DOHH2 (cell line): Measurements from ENCODE around the gene NGEF.

ENCODE experiments used
- H3F3A ChIP-seq: fragments of 200-600 bp; sonication (generic), shearing (Covaris generic); 2 replicates; pipeline ENCODE4 v1.6.0; 2016; ENCODE audit warnings: antibody characterized with exemption, mild to moderate bottlenecking; ENCODE audit not compliant: control insufficient read depth, insufficient read depth
- H3K27ac ChIP-seq: fragments of 200-600 bp; sonication (generic); 2 replicates; pipeline ENCODE4 v1.5.1; 2014; ENCODE audit warnings: low read depth, mild to moderate bottlenecking, low read length, moderate library complexity
- H3K27me3 ChIP-seq: fragments of 200-600 bp; sonication (generic); 2 replicates; pipeline ENCODE4 v1.6.1; 2014; ENCODE audit warnings: mild to moderate bottlenecking, low read length, mixed read lengths; ENCODE audit not compliant: control insufficient read depth
- H3K36me3 ChIP-seq: fragments of 200-600 bp; sonication (generic); 2 replicates; pipeline ENCODE4 v1.6.1; 2014; ENCODE audit warnings: mild to moderate bottlenecking, low read length, moderate library complexity, mixed read lengths; ENCODE audit not compliant: control insufficient read depth
- H3K4me1 ChIP-seq: fragments of 200-600 bp; sonication (generic); 2 replicates; pipeline ENCODE4 v1.6.1; 2014; ENCODE audit warnings: mild to moderate bottlenecking, low read length, mixed read lengths; ENCODE audit not compliant: control insufficient read depth
- H3K4me2 ChIP-seq: fragments of 200-600 bp; sonication (generic); 2 replicates; pipeline ENCODE4 v1.6.0; 2014; ENCODE audit warnings: mild to moderate bottlenecking, low read length, moderate library complexity
- H3K4me3 ChIP-seq: fragments of 200-600 bp; sonication (generic); 2 replicates; pipeline ENCODE4 v1.5.1; 2014; ENCODE audit warnings: mild to moderate bottlenecking, low read length, mixed read lengths
- H3K79me2 ChIP-seq: fragments of 200-600 bp; sonication (generic); 2 replicates; pipeline ENCODE4 v1.6.1; 2014; ENCODE audit warnings: mild to moderate bottlenecking, low read length, mixed read lengths; ENCODE audit not compliant: control insufficient read depth
- H3K9me2 ChIP-seq: fragments of 200-600 bp; sonication (generic); replicated peaks from 2 replicates; pipeline ENCODE4 v1.6.1; 2014; ENCODE audit warnings: mild to moderate bottlenecking, low read length, mixed read lengths; ENCODE audit not compliant: control insufficient read depth
- H3K9me3 ChIP-seq: fragments of 200-600 bp; sonication (generic); 2 replicates; pipeline ENCODE4 v1.6.1; 2014; ENCODE audit warnings: antibody characterized with exemption, low read length, mixed read lengths; ENCODE audit not compliant: control insufficient read depth, insufficient read depth
- H4K20me1 ChIP-seq: fragments of 200-600 bp; sonication (generic); 2 replicates; pipeline ENCODE4 v1.6.0; 2014; ENCODE audit warnings: low read depth, mild to moderate bottlenecking, antibody characterized with exemption, low read length, moderate library complexity; ENCODE audit not compliant: control insufficient read depth, insufficient read depth
- EZH2phosphoT487 ChIP-seq: fragments of 200-600 bp; sonication (generic); IDR thresholded peaks from 2 replicates; pipeline ENCODE4 v1.6.1; 2017; ENCODE audit warnings: borderline replicate concordance, mild to moderate bottlenecking, antibody characterized with exemption, low read length, moderate library complexity, mixed read lengths
- TF ChIP-seq, protein P1 (sequence below): fragments of 200-600 bp; sonication (generic); IDR thresholded peaks from one replicate; pipeline ENCODE4 v1.5.1; 2014; ENCODE audit warnings: antibody characterized with exemption, mild to moderate bottlenecking, low read depth, low read length; ENCODE audit not compliant: poor library complexity, severe bottlenecking

The NGEF gene

DNA sequence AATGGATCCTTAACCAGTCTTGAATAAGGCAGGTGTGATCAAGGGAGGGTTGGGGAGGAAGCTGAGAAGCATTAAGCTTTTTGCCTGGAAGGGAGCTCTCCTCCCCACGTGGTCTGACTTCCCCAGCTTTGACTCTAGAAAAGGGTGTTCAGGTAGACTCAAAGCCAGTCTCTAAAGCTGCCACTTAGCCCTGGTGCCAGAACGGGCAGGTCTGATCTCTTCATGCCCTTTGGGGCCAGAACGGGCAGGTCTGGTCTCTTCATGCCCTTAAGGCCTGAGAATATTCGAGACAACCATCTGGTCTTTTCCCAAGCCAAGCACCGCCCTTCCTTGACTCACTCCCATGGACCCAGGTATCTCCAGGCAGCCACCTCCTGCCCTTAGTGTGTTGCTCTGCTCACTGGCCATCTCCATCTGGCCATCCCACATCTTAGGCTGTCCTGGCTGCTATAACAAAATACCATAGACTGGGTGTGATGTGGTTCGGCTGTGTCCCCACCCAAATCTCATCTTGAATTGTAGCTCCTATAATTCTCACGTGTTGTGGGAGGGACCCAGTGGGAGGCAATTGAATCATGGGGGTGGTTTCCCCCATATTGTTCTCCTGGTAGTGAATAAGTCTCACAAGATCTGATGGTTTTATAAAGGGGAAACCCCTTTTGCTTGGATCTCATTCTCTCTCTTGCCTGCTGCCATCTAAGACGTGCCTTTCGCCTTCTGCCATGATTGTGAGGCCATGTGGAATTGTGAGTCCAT lies 83.6 kb downstream of the NGEF start:
- Histone ChIP-seq H3K9me3 (no peaks in the 10 kb centered on the region), H3K27me3 (peaks cover 8% of the 10 kb centered on the region), H3K4me3 (no peak overlapping the region), H3K4me2 (no peak overlapping the region), H3K4me1 (no peaks in the 10 kb centered on the region), H3K27ac (no peak overlapping the region), H3K79me2 (no peaks in the 10 kb centered on the region), H3K36me3 (no peaks in the 10 kb centered on the region), H4K20me1 (no peaks in the 10 kb centered on the region), H3F3A (no peaks in the 10 kb centered on the region), H3K9me2 (no peaks in the 10 kb centered on the region)
- no peak for TF ChIP-seq EZH2phosphoT487
- TF ChIP-seq, protein P1, sequence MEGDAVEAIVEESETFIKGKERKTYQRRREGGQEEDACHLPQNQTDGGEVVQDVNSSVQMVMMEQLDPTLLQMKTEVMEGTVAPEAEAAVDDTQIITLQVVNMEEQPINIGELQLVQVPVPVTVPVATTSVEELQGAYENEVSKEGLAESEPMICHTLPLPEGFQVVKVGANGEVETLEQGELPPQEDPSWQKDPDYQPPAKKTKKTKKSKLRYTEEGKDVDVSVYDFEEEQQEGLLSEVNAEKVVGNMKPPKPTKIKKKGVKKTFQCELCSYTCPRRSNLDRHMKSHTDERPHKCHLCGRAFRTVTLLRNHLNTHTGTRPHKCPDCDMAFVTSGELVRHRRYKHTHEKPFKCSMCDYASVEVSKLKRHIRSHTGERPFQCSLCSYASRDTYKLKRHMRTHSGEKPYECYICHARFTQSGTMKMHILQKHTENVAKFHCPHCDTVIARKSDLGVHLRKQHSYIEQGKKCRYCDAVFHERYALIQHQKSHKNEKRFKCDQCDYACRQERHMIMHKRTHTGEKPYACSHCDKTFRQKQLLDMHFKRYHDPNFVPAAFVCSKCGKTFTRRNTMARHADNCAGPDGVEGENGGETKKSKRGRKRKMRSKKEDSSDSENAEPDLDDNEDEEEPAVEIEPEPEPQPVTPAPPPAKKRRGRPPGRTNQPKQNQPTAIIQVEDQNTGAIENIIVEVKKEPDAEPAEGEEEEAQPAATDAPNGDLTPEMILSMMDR = no peak

DNA sequence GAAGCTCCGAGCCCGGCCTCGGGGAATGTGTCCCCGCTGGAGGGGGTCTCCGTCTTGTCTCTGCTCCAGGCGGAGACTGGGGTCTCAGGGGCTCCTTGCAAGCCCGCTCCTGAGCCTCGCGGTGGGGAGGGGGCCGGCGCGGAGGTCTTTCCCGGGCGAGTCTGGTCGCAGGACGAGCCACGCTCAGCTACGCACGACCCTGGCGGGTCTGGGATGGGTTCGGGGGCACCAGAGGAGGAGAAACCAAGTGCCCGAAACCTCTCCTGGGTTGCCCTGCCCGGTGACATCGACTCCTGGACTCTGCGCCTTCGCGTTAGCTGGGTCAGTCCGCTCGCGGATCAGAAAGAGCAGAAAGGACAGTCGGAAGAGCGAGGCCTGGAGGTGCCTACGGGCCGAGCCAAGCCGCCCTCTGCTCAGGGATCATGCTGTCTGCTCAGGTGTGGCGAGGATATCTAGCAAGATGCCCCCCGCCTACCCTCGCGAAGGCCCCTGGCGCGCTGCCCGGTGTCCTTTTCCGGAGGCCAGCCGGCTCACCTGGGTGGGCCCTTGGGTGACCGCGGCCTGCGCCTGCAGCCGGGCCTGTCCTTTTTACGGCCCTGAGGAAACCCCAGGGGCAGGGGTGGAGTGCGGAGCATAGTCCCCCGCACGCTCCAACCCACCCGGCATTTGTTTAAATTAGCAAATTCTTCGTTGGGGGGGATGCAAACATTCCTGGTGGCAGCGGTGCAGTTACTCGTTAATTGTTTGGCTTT lies 84.3 kb downstream of the NGEF start:
- Histone ChIP-seq H3K27ac (no peak overlapping the region), H3K27me3 (peaks cover 8% of the 10 kb centered on the region), H3K9me2 (no peaks in the 10 kb centered on the region), H3F3A (no peaks in the 10 kb centered on the region), H3K36me3 (no peaks in the 10 kb centered on the region), H3K4me1 (no peaks in the 10 kb centered on the region), H3K4me3 (no peak overlapping the region), H3K4me2 (no peak overlapping the region), H3K79me2 (no peaks in the 10 kb centered on the region), H4K20me1 (no peaks in the 10 kb centered on the region), H3K9me3 (no peaks in the 10 kb centered on the region)
- TF ChIP-seq, protein P1 = no peak
- no peak for TF ChIP-seq EZH2phosphoT487

DNA sequence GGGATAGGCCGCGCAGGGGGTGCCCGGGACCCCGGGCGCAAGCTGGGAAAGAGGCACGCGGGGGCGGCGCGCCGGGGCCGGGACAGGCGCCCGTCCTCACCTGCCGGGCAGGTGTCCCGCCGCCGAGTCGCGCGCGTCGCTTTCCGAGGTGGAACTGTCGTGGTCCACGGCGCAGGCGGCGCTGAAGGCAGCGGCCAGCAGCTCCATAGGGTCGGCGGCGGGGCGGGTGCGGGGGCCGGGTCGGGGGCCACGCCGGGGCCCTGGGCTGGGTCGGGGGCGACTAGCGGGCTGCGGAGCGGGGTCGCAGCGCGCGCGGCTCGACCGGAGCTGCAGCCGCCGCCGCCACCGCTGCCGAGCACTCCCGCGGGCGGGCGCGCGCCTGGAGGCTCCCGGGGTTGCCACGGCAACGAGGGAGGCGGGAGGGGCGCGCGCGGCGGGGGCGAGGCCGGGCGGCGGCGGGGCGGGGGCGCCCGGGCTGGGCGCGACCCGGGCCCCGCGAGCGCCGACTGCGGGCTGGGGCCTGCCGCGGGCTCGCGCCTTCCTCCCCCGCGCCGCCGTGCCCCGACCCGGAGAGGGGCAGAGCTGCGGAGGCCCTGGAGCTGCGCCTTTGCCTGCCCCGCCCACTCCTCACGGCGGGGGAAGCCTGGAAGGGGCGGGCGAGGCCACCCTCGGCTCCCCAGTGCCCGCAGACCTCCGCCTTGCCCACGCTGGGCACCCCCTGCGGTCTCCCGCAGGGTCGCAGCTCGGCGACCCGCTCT lies 85.1 kb downstream of the NGEF start:
- Histone ChIP-seq H3K79me2 (no peaks in the 10 kb centered on the region), H3K9me2 (no peaks in the 10 kb centered on the region), H3K4me1 (no peaks in the 10 kb centered on the region), H3K36me3 (no peaks in the 10 kb centered on the region), H3K27me3 (peaks cover 8% of the 10 kb centered on the region), H3K4me2 (no peak overlapping the region), H3K27ac (no peak overlapping the region), H3K9me3 (no peaks in the 10 kb centered on the region), H4K20me1 (no peaks in the 10 kb centered on the region), H3K4me3 (no peak overlapping the region), H3F3A (no peaks in the 10 kb centered on the region)
- no peak for TF ChIP-seq EZH2phosphoT487
- TF ChIP-seq, protein P1 = no peak
